ENCODE measurements around the gene RNF207.

The RNF207 gene

GRCh38 chr1:6239213-6239752 is 33.4 kb downstream of the RNF207 start:
- TF ChIP-seq ZFX (IDR thresholded peaks at IDR 0.05; ENCODE audit: borderline replicate concordance), result no peak
- TF ChIP-seq CTCF (IDR thresholded peaks at IDR 0.05), result no peak
- H3K27ac ChIP-seq, result no peak overlapping the region

DNA sequence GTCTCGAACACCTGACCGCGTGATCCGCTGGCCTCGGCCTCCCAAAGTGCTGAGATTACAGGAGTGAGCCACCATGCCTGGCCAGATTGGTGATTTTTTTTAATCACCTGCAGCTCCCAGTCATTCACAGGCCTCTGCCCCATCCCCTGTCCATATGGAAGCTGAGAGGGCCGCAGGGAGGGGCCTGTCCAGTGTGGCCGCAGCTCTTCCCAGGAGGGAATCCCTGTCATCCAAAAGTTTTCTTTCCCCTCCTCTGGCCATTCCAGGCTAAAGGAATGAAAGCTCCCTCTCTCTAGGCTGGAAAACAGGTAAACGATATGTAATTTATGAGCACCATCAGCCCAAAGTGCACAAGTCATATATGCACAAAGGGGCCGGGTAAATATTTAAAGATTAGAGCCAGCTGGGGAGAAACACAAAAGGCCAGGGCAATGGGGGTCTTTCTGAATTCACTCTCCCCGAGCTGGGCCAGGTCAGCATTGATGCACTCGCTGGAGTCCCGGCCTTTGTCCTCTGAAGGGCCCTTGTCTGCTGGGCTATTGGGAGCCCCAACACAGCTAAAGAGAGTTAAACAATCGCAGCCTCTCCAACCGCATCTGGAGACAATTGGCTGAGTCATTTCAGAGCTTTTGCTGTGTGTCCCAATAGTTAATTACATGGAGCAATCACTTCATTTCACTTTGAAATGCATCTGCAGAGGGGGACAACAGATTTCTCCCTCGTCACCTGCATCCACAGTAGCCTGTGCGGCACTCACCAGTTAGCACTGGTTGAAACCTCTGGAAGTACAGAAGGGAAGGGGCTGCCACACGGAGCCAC is 34.2 kb downstream of the RNF207 start:
- H3K27ac ChIP-seq, result no peak overlapping the region
- no peak for TF ChIP-seq ZFX (IDR thresholded peaks at IDR 0.05; ENCODE audit: borderline replicate concordance)
- no peak for TF ChIP-seq CTCF (IDR thresholded peaks at IDR 0.05)

DNA sequence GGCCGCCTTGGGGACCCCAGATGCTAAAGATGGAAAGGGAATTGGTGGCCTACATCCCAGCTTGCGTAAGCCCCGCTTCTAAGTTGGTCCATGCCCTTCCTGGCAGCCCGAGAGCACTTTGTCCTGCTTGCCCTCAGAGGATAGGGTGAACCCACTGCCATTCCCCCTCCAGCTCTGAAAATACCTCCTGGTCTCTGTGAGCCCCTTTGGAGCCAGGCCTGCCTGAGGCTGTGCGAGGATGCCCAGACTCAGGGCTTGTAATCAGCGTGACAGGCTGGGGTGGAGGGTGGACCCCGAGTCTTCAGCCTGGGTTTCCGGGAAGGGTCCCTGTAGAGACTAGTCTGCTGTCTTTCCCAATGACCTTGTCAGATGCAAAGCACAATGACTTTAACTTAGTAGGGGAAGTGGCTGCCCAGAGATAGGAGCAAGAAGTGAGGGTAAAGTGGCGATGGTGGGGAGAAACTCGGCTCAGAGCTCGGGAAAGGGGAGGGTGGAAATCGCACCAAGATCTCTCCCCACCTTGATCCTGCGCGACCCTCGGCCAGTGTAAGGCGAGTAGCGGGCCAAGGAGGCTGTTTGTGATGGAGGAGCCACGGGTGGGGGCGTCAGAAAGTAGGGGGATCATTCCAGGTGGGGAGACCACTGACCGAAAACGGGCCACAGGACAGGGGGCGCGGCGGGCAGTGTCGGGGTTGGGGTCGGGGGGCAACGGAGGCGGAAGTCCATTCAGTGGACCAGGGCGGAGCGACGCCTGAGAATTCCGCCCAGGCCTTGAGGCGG is 35.4 kb downstream of the RNF207 start:
- no peak overlapping the region for H3K27ac ChIP-seq
- no peak for TF ChIP-seq ZFX (IDR thresholded peaks at IDR 0.05; ENCODE audit: borderline replicate concordance)
- no peak for TF ChIP-seq CTCF (IDR thresholded peaks at IDR 0.05)

- no peak overlapping the region for H3K27ac ChIP-seq
- TF ChIP-seq CTCF (IDR thresholded peaks at IDR 0.05) (no peak), ZFX (IDR thresholded peaks at IDR 0.05; ENCODE audit: borderline replicate concordance) (no peak)
Observed at GRCh38 chr1:6241887-6242740, 36.2 kb downstream of the RNF207 start.

DNA sequence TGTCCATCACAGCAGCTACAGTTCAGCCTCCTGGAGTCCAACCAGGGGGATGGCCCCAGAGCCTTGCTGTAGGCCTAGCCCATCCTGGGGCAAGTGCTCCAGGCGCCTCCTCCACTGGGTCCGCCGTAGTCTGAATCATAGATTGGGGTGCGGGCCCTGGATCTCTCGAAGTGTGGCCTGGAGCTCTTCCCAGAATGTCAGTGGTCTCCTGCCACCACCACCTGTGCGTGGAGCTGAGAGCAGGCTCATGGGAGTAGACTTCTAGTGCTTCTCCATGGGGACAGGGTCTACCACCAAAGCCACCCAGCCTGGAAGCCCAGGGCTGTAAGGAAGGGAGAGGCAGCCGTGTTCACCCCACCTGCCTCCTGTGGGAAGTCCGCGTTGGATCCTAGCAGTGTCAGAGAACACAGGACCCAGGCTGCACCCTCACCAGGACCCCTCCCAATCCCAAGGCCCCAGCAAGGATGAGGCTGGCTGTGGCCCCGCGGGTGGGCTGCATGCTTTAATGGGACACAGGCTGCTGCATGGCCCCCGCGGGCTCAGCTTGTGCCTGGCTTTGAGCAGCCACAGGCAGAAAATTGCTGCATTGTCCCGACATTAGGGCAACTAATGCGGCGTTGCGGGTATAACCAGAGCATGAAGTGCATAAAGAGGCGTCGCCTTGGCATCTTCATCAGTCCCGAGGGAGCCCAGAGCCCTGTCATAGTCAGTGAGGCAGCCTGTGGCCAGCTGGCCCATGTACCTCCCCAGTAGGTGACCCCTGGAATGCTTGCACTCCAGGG is 37.3 kb downstream of the RNF207 start:
- H3K27ac ChIP-seq, result no peak overlapping the region
- no peak for TF ChIP-seq ZFX (IDR thresholded peaks at IDR 0.05; ENCODE audit: borderline replicate concordance)
- TF ChIP-seq CTCF (IDR thresholded peaks at IDR 0.05), result no peak

DNA sequence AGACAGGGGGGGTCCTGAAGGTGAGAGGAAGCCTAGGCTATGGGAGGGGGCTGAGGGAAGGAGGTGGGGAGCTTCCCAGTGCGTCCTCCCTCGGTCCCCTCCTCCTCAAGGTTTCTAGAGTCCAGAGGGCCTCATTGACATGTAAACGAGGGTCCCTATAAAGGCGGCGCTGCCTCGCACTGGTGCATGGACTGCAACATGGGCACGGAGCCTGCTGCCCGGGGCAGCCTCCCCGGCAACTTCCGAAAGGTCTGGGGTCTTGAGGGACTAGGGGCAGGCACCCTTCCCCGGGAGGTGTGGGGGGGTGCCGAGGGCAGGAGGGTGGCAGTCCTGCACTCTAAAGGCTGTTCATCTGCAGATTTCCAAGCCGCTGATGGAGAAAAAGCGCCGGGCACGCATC is 38.1 kb downstream of the RNF207 start, which contains the start of gene HES3:
HES3 (plus strand) TSS at position 187 of the 400 bp plus-strand sequence; CDS start at position 374, 187 bp downstream.
- TF ChIP-seq ZFX (IDR thresholded peaks at IDR 0.05; ENCODE audit: borderline replicate concordance), result no peak
- TF ChIP-seq CTCF (IDR thresholded peaks at IDR 0.05), result no peak
- H3K27ac ChIP-seq, result no peak within 1 kb of the TSS

Measured in 22Rv1 (cell line).